Loucy (cell line): ENCODE results near the gene PPFIA4.

Experiments used
- H2AFZ ChIP-seq: fragments of 200-600 bp; sonication (generic); 2 replicates; pipeline ENCODE4 v1.6.0; 2016; ENCODE audit warnings: antibody characterized with exemption, mild to moderate bottlenecking, low read length, moderate library complexity
- H3F3A ChIP-seq: fragments of 200-600 bp; 2 replicates; pipeline ENCODE4 v1.6.0; 2016; ENCODE audit warnings: antibody characterized with exemption, low read depth, mild to moderate bottlenecking
- H3K27me3 ChIP-seq: fragments of 200-600 bp; sonication (generic); 2 replicates; pipeline ENCODE4 v1.6.1; 2014; ENCODE audit warnings: low read length, mild to moderate bottlenecking; ENCODE audit not compliant: insufficient read depth, poor library complexity, severe bottlenecking
- H3K36me3 ChIP-seq: fragments of 200-600 bp; sonication (generic); 2 replicates; pipeline ENCODE4 v1.6.1; 2016; ENCODE audit warnings: low read length; ENCODE audit not compliant: insufficient read depth
- H3K4me1 ChIP-seq: fragments of 200-600 bp; sonication (generic); 2 replicates; pipeline ENCODE4 v1.5.1; 2014; ENCODE audit warnings: low read length, mild to moderate bottlenecking; ENCODE audit not compliant: insufficient read depth, poor library complexity, severe bottlenecking
- H3K4me2 ChIP-seq: fragments of 200-600 bp; sonication (generic); 2 replicates; pipeline ENCODE4 v1.6.0; 2014; ENCODE audit warnings: antibody characterized with exemption, low read length, low read depth, mild to moderate bottlenecking; ENCODE audit not compliant: poor library complexity, severe bottlenecking
- H3K4me3 ChIP-seq: fragments of 200-600 bp; sonication (generic); 2 replicates; pipeline ENCODE4 v1.5.1; 2014; ENCODE audit warnings: low read length, mild to moderate bottlenecking, mixed read lengths; ENCODE audit not compliant: poor library complexity, severe bottlenecking
- H3K79me2 ChIP-seq: fragments of 200-600 bp; sonication (generic); 2 replicates; pipeline ENCODE4 v1.6.1; 2014; ENCODE audit warnings: low read length; ENCODE audit not compliant: insufficient read depth
- H3K9ac ChIP-seq: fragments of 200-600 bp; sonication (generic); 2 replicates; pipeline ENCODE4 v1.6.0; 2014; ENCODE audit warnings: mild to moderate bottlenecking, low read depth, low read length, moderate library complexity; ENCODE audit not compliant: poor library complexity, severe bottlenecking
- H3K9me2 ChIP-seq: fragments of 200-600 bp; sonication (generic); replicated peaks from 2 replicates; pipeline ENCODE4 v1.6.1; 2016; ENCODE audit warnings: low read depth, low read length, mixed read lengths
- H3K9me3 ChIP-seq: fragments of 200-600 bp; sonication (generic); 2 replicates; pipeline ENCODE4 v1.6.1; 2014; ENCODE audit warnings: mild to moderate bottlenecking, antibody characterized with exemption, low read length, low read depth; ENCODE audit not compliant: insufficient read depth
- H4K20me1 ChIP-seq: fragments of 200-600 bp; sonication (generic); 2 replicates; pipeline ENCODE4 v1.6.0; 2014; ENCODE audit warnings: antibody characterized with exemption, low read length, mild to moderate bottlenecking; ENCODE audit not compliant: insufficient read depth, poor library complexity, severe bottlenecking
- EZH2phosphoT487 ChIP-seq: fragments of 200-600 bp; IDR thresholded peaks from 2 replicates; pipeline ENCODE4 v1.6.1; 2018; ENCODE audit warnings: antibody characterized with exemption, mild to moderate bottlenecking, moderate library complexity, borderline replicate concordance
- TF ChIP-seq, protein P1 (sequence below): fragments of 200-600 bp; sonication (generic); conservative IDR thresholded peaks from 2 replicates; pipeline ENCODE4 v1.5.1; 2014; ENCODE audit warnings: mild to moderate bottlenecking, antibody characterized with exemption, low read length

Gene PPFIA4

DNA sequence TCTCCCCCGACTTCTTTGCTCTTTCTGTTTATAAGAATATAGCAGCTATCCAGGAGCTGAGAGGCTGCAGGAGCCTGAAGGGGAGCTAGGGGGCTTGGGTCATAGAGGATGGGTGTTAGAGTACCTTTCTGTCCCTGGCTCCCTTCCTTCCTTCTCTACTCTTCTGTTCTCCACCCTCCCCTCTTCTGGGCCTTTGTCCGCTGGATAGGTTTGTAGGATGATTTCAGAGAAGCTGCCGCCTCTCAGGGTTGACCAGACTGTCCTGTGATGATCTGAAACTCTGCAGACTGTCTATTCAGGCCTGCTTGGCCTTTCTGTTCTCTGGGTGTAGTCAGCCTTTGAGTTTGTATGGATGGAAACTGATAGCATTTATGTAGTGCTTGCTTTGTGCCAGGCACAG, 26.3 kb downstream of the PPFIA4 start:
- Histone ChIP-seq H2AFZ (no peak overlapping the region), H3K4me3 (no peak overlapping the region), H3K79me2 (no peaks in the 10 kb centered on the region), H3K9ac (no peak overlapping the region), H3K9me2 (no peaks in the 10 kb centered on the region), H3K36me3 (no peaks in the 10 kb centered on the region), H3K9me3 (no peaks in the 10 kb centered on the region), H3F3A (no peaks in the 10 kb centered on the region), H4K20me1 (no peaks in the 10 kb centered on the region), H3K27me3 (no peaks in the 10 kb centered on the region), H3K4me2 (no peak overlapping the region), H3K4me1 (peaks cover 3% of the 10 kb centered on the region)
- TF ChIP-seq EZH2phosphoT487, result no peak
- TF ChIP-seq, protein P1, sequence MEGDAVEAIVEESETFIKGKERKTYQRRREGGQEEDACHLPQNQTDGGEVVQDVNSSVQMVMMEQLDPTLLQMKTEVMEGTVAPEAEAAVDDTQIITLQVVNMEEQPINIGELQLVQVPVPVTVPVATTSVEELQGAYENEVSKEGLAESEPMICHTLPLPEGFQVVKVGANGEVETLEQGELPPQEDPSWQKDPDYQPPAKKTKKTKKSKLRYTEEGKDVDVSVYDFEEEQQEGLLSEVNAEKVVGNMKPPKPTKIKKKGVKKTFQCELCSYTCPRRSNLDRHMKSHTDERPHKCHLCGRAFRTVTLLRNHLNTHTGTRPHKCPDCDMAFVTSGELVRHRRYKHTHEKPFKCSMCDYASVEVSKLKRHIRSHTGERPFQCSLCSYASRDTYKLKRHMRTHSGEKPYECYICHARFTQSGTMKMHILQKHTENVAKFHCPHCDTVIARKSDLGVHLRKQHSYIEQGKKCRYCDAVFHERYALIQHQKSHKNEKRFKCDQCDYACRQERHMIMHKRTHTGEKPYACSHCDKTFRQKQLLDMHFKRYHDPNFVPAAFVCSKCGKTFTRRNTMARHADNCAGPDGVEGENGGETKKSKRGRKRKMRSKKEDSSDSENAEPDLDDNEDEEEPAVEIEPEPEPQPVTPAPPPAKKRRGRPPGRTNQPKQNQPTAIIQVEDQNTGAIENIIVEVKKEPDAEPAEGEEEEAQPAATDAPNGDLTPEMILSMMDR, result no peak

DNA sequence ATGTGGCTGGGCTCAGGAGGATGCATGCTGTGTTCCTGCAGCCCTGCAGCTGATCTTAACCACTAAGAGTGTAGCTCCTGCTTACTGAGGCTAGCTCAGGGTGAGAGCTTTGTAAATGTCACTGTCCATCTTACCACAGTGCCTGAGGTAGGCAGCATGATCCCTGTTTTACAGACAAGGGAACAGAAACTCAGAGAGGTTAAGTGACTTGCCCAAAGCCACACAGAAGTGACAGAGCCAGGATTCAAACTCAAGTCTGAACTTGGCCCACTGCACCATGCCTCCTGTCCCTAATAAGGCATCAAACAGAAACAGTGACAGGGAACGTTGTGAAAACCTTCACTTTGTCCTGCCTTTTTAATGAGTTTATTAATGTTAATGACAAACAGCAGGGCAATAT, 27.9 kb downstream of the PPFIA4 start:
- H3K9ac ChIP-seq, result no peak overlapping the region
- no peak overlapping the region for H3K4me3 ChIP-seq
- H3F3A ChIP-seq, result no peaks in the 10 kb centered on the region
- no peaks in the 10 kb centered on the region for H4K20me1 ChIP-seq
- no peaks in the 10 kb centered on the region for H3K9me2 ChIP-seq
- TF ChIP-seq, protein P1, result no peak
- TF ChIP-seq EZH2phosphoT487, result no peak
- no peaks in the 10 kb centered on the region for H3K27me3 ChIP-seq
- no peaks in the 10 kb centered on the region for H3K9me3 ChIP-seq
- H3K4me2 ChIP-seq, result no peak overlapping the region
- no peaks in the 10 kb centered on the region for H3K36me3 ChIP-seq
- H2AFZ ChIP-seq, result no peak overlapping the region
- peaks cover 4% of the 10 kb centered on the region for H3K4me1 ChIP-seq
- H3K79me2 ChIP-seq, result no peaks in the 10 kb centered on the region

DNA sequence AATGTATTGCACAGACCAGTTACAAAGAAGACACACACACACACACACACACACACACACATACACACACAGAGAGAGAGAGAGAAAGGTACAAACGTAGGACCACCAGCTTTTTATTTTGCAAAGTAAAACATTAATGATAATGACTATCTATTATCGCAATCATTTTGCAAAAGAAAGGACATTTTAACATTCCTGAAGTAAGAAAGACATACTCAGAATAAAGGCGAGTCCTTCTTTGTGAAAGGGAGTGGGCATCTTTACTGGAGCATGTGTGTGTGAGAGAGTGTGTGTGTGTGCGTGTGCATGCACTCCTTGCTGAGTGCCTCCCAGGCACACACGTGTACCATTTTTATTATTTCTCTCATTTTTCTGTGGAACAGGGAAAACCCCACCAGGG, 28.4 kb downstream of the PPFIA4 start:
- TF ChIP-seq, protein P1, result no peak
- Histone ChIP-seq H3K36me3 (no peaks in the 10 kb centered on the region), H3K4me2 (no peak overlapping the region), H3K9me3 (no peaks in the 10 kb centered on the region), H4K20me1 (no peaks in the 10 kb centered on the region), H3K4me3 (no peak overlapping the region), H3F3A (no peaks in the 10 kb centered on the region), H3K9ac (no peak overlapping the region), H2AFZ (no peak overlapping the region), H3K9me2 (no peaks in the 10 kb centered on the region), H3K27me3 (no peaks in the 10 kb centered on the region), H3K4me1 (peaks cover 8% of the 10 kb centered on the region), H3K79me2 (no peaks in the 10 kb centered on the region)
